HG03354 (cell line): ENCODE measurements around the gene ADCK2.
"Not testable (repeated sequence)": the region's sequence is repeated elsewhere in the genome, so short reads cannot be mapped to it uniquely, and the experiment has no call there.

ENCODE experiments used
- ATAC-seq: cut with Tn5 transposase; IDR thresholded peaks from one replicate; pipeline ENCODE4 v1.9.1; 2021; ENCODE audit warnings: mild to moderate bottlenecking; ENCODE audit not compliant: unreplicated experiment, poor library complexity, severe bottlenecking

The ADCK2 gene

GRCh38 chr7:140689199-140690152 is 16.7 kb downstream of the ADCK2 start:
- no peak for ATAC-seq

- ATAC-seq = no peak
Observed at GRCh38 chr7:140691376-140692045, 18.8 kb downstream of the ADCK2 start.

GRCh38 chr7:140693849-140694248 is 21.1 kb downstream of the ADCK2 start:
- not testable (repeated sequence) for ATAC-seq

DNA sequence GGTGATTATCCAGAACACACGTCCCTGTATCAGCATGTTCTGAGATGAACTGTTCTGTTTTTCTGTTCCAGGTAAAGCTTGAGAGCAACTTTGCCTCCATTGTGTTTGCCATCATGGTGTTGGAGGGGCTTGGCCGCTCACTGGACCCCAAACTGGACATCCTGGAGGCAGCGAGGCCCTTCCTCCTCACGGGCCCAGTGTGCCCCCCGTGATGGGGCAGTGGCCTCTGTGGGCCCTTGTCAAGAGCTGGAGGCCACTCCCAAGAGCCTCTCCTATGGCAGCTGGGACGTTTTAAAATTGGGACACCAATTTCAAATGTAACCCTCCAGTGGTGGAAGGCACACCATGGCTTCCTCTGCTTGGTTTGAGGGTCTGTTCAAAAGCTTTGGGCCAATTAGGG is 21.8 kb downstream of the ADCK2 start:
- no peak for ATAC-seq

- ATAC-seq = no peak
Observed at GRCh38 chr7:140695381-140695780, 22.6 kb downstream of the ADCK2 start.

DNA sequence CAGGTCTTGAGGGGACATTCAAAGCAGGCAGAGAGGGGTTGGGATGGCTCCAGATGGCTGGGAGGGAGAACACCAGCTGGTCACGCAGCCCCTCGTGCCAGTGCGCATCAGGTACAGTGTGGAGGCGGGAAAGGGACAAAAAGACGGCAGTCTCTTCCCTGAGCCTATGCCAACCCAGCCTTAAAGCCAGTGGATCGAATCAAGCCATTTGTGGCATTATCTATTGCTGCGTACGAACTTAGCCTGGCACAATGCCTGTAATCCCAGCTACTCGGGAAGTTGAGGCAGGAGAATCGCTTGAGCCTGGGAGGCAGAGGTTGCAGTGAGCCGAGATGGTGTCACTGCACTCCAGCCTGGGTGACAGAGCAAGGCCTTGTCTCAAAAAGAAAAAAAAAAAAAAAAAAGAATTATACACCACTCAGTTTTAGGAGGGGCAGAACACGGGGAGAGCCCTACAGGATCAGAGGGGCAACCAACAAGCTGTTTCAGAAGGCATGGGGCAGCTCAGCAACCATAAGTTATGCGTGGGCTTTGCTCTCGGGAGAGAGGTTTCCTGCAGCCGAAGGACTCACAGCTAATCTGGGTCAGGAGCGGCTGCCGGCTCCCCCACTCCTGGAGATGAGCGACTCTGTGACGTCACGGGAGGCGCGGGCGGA is 23.4 kb downstream of the ADCK2 start:
- ATAC-seq = peak; percentile 13

DNA sequence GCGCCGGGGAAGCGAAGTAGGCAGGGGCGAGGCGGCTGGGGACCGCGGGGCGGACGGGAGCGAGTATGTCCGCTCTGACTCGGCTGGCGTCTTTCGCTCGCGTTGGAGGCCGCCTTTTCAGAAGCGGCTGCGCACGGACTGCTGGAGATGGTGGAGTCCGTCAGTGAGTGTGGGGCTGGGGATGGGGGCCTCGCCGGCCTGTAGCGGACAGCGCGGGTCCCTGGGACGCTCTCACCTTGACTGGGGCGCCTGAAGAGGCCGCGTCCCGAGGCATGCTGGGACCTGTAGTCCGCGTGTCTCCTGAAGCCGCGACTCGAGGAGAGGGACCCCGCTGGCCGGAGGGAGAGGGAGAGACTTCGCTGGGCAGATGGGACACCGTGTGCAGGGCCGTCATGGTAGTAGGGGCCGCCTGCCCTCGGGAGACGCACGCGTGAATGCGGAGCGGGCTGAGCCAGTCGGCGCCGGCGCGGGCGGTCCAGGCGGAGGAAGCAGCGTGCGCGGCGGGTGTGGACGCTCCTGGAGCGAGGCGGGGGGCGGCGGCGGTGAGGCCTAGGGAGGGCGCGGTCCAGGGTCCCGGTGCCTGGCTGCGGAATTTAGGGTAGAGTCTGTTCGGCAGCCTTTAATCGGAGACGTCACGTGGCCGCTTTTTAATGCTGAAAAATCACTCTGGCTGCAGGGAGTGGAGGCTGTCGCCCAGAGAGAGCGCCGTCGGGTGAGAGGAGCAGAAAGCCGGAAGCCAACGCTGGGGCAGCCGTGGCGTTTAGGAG is 24.1 kb downstream of the ADCK2 start, which contains the start of gene NDUFB2:
Gene NDUFB2 (plus strand): TSS at position 29 of the 767 bp plus-strand sequence. CDS start 37 bp downstream, at position 66.
- peak; percentile 92 for ATAC-seq

DNA sequence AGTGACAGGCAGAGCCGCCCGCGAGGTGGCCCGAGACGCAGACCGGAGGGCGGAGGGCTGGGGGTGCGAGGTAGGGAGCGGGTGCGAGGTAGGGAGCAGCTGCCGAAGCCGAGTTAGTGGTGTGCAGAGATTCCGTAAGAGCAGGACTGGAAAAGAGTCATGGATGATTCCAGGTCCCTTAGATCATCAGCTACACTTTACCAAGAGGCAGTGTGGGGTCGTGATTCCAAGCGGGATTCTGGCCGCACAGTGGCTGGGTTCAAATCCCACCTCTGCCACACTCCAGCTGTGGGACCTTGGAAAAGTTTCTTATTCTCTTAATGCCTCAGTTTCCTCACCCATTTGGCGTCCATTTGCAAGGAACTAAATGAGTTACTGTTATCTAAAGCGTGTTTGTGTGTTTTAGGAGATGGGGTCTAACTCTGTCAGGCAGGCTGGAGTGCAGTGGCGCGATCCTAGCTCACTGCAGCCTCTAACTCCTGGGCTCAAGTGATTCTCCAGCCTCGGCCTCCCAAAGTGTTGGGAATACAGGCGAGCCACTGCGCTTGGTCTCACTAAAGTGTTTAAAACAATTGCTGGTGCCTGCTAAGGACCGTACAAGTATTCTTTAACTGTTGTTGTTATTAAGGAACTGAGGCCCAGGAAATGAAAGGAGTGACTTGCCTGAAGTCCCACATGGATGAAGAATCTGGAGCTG is 24.9 kb downstream of the ADCK2 start:
- ATAC-seq = no peak

GRCh38 chr7:140698477-140698876 is 25.7 kb downstream of the ADCK2 start:
- no peak for ATAC-seq

- ATAC-seq = no peak
Observed at GRCh38 chr7:140702774-140703173, 30.0 kb downstream of the ADCK2 start.

- no peak for ATAC-seq
Observed at GRCh38 chr7:140704205-140704604, 31.5 kb downstream of the ADCK2 start.

GRCh38 chr7:140707132-140707531 is 34.4 kb downstream of the ADCK2 start:
- ATAC-seq = no peak

GRCh38 chr7:140708764-140709163 is 36.0 kb downstream of the ADCK2 start:
- ATAC-seq = not testable (repeated sequence)

DNA sequence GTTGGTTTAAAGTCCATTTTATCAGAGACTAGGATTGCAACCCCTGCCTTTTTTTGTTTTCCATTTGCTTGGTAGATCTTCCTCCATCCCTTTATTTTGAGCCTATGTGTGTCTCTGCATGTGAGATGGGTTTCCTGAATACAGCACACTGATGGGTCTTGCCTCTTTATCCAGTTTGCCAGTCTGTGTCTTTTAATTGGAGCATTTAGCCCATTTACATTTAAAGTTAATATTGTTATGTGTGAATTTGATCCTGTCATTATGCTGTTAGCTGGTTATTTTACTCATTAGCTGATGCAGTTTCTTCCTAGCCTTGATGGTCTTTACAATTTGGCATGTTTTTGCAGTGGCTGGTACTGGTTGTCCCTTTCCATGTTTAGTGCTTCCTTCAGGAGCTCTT is 39.6 kb downstream of the ADCK2 start:
- not testable (repeated sequence) for ATAC-seq

DNA sequence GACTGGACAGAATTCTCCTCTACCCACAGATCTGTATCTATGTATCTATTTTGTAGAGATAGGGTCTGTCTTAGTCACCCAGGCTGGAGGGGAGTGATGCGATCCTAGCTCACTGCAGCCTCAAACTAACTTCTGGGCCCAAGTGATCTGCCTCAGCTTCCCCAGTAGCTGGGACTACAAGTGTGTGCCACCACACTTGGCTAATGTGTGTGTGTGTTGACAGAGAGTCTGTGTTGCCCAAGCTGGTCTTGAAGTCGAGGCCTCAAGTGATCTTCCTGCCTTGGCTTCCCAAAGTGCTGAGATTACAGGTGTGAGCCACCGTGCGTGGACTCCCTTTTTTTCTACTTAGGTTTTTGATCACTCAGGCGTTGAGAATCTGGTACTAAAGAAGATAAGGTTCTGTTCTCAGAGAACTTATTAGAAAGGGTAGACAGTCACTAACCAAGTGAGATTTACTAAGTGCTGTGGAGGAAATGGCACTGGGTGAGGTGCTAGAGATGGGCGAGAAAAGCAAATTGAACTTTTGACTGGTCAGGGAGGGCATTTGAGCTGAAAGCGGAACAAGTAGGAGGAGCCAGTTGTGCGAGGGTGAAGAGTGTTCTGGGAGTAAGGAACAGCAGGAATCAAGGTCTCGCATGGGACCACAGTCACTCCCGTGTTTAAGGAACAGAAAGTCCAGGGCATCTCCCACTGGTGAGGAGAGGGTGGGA is 41.7 kb downstream of the ADCK2 start:
- ATAC-seq = no peak

GRCh38 chr7:140719721-140720120 is 47.0 kb downstream of the ADCK2 start:
- ATAC-seq = no peak

- no peak for ATAC-seq
Observed at GRCh38 chr7:140722254-140722653, 49.5 kb downstream of the ADCK2 start.

GRCh38 chr7:140723006-140723405 is 50.3 kb downstream of the ADCK2 start:
- ATAC-seq = no peak
